A549 (cell line): ENCODE data around the gene BLCAP. TPM values are rescaled to one million over a fixed set of nuclear protein-coding genes. Genes with fewer than 3 reads are reported as not detected.
"Not testable (repeated sequence)": the region's sequence is repeated elsewhere in the genome, so short reads cannot be mapped to it uniquely, and the experiment has no call there.

Experiments used
- ATAC-seq, 2 experiments: fragments of 200-7000 bp in 1 of 2; fragments of >200 bp in 1 of 2; cut with Nextera tagmentation in 1 of 2; cut with Tn5 transposase in 1 of 2; 3 replicates each; pipeline versions ENCODE4 v1.8.0 to v1.9.1; 2018 to 2020; ENCODE audit warnings: mild to moderate bottlenecking in 1 of 2, moderate library complexity in 1 of 2
- CTCF ChIA-PET: fragments of 300-600 bp; sonication (Branson Sonifier 250); formaldehyde crosslinking; extraction: SDS; loops from one replicate; lab custom pipeline; 2021; ENCODE audit warnings: antibody characterized with exemption, inconsistent platforms; lab: Yijun Ruan, JAX
- POLR2A ChIA-PET: fragments of 350-600 bp; formaldehyde crosslinking; extraction: SDS; loops from one replicate; lab custom pipeline; 2021; ENCODE audit warnings: antibody characterized with exemption, inconsistent platforms; lab: Yijun Ruan, JAX
- DNase-seq, 2 experiments: peaks; one replicate each; pipeline versions ENCODE4 v3.0.0 to v3.0.0-alpha.2; 2011 to 2016; ENCODE audit warnings: low read depth in 1 of 2, low spot score in 1 of 2
- FAIRE-seq: peaks from 2 replicates; lab custom pipeline; 2011; peaks lifted over from hg19 to GRCh38; lab: Jason Lieb, UNC
- H3K27ac ChIP-seq, 2 experiments: fragments of >200 bp; sonication (Bioruptor Twin); formaldehyde crosslinking; 3 replicates each; pipeline ENCODE4 v1.5.1; 2016 to 2017
- H3K4me1 ChIP-seq: fragments of >200 bp; sonication (Bioruptor Twin); formaldehyde crosslinking; 3 replicates; pipeline ENCODE4 v1.6.1; 2016
- H3K4me2 ChIP-seq: fragments of >200 bp; sonication (Bioruptor Twin); formaldehyde crosslinking; 3 replicates; pipeline ENCODE4 v1.6.1; 2016
- H3K4me3 ChIP-seq: fragments of >200 bp; sonication (Bioruptor Twin); formaldehyde crosslinking; 3 replicates; pipeline ENCODE4 v1.5.1; 2016
- H3K9me3 ChIP-seq: fragments of >200 bp; sonication (Bioruptor Twin); formaldehyde crosslinking; 3 replicates; pipeline ENCODE4 v1.6.1; 2016
- CBX8 ChIP-seq: fragments of 200-600 bp; sonication (generic); IDR thresholded peaks from 2 replicates; pipeline ENCODE4 v1.6.1; 2016
- CHD4 ChIP-seq: fragments of 200-600 bp; sonication (generic); IDR thresholded peaks from 2 replicates; pipeline ENCODE4 v1.6.1; 2016; ENCODE audit warnings: antibody characterized with exemption, mild to moderate bottlenecking, borderline replicate concordance
- FOSB ChIP-seq: fragments of 250-450 bp; sonication (Bioruptor Pico); IDR thresholded peaks from 2 replicates; pipeline ENCODE4 v1.5.0; 2020; ENCODE audit warnings: mild to moderate bottlenecking, moderate library complexity
- FOSL2 ChIP-seq, 2 experiments: fragments of 450-650 bp in 1 of 2; fragments of >200 bp in 1 of 2; sonication (Bioruptor Twin) in 1 of 2; formaldehyde crosslinking; IDR thresholded peaks; 2 replicates each; pipeline versions ENCODE4 v1.5.0 to v1.6.1; 2016 to 2020; ENCODE audit warnings: mild to moderate bottlenecking in 1 of 2, moderate library complexity in 1 of 2
- KDM5A ChIP-seq: fragments of 200-600 bp; sonication (generic); IDR thresholded peaks from 2 replicates; pipeline ENCODE4 v1.6.1; 2016; ENCODE audit warnings: antibody characterized with exemption, mild to moderate bottlenecking
- MAFK ChIP-seq: fragments of 450-650 bp; IDR thresholded peaks from 2 replicates; pipeline ENCODE4 v1.6.1; 2014; ENCODE audit not compliant: partially characterized antibody
- MYC ChIP-seq: IDR thresholded peaks from 2 replicates; pipeline ENCODE4 v1.6.1; 2012; ENCODE audit warnings: mild to moderate bottlenecking, inconsistent platforms, low read length, improper control_type of control experiment, borderline replicate concordance
- NFE2L2 ChIP-seq: fragments of 150-350 bp; conservative IDR thresholded peaks from 2 replicates; pipeline ENCODE4 v1.6.1; 2014; ENCODE audit warnings: low read length
- NR3C1 ChIP-seq: fragments of >200 bp; sonication (Bioruptor Twin); formaldehyde crosslinking; IDR thresholded peaks from 3 replicates; pipeline ENCODE4 v1.6.1; 2017
- RAD21 ChIP-seq, 2 experiments: fragments of >200 bp in 1 of 2; sonication (Bioruptor Twin) in 1 of 2; formaldehyde crosslinking in 1 of 2; IDR thresholded peaks in 1 of 2; conservative IDR thresholded peaks in 1 of 2; 2 replicates in 1 of 2; 3 replicates in 1 of 2; pipeline ENCODE4 v1.6.1; 2012 to 2018; ENCODE audit warnings: inconsistent platforms in 1 of 2
- RARB ChIP-seq: fragments of 250-450 bp; sonication (Bioruptor Pico); IDR thresholded peaks from 2 replicates; pipeline ENCODE4 v1.8.0; 2021; ENCODE audit warnings: mild to moderate bottlenecking, moderate library complexity
- RFX5 ChIP-seq: fragments of 450-650 bp; IDR thresholded peaks from 2 replicates; pipeline ENCODE4 v1.7.1; 2014; ENCODE audit warnings: antibody characterized with exemption, mild to moderate bottlenecking, moderate library complexity
- WGBS: methylation state at CpG from one replicate; pipeline ENCODE4 v1.1.6; 2017; ENCODE audit errors: missing lambda C conversion rate; 5-methylcytosine and 5-hydroxymethylcytosine counted together
- polyA plus RNA-seq, 4 experiments: library from polyadenylated mRNA; depleted of rRNA in 3 of 4; stranded (reverse); fragments of >200 nt; fragmentation: RNase III in 1 of 4; extraction: RNeasy Plus Mini Kit Qiagen cat#74134 plus additional on column Dnase treatment in 1 of 4; gene quantifications; 2 replicates in 3 of 4; 3 replicates in 1 of 4; pipeline ENCODE4 v1.2.3, GENCODE V29; 2011 to 2017
- TF ChIP-seq, protein P1 (sequence below): fragments of >200 bp; sonication (Bioruptor Twin); formaldehyde crosslinking; IDR thresholded peaks from 2 replicates; pipeline ENCODE4 v1.6.1; 2016

The BLCAP gene
- polyA plus RNA-seq, 2 of the 4 experiments (the other 2 are of a cell fraction) = 30.3 to 49.0 TPM

DNA sequence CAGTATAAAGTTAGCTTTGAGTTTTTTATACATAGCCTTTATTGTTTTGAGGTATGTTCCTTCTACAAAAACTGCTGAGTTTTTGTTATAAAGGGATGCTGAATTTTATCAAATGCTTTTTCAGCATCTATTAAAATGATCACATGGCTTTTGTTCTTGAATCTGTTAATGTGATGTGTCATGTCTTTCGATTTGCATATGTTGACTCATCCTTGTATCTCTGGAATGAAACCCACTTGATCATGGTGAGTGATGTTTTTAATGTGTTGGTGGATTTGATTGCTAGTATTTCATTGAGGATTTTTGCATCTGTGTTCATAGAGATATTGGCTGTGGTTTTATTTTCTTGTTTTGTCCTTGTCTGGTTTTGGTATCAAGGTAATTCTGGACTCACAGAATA, 24.7 kb upstream of the BLCAP start:
- no peaks in the 10 kb centered on the region for H3K9me3 ChIP-seq
- H3K27ac ChIP-seq = no peak overlapping the region
- ATAC-seq = no peak
- no peak for FAIRE-seq
- TF ChIP-seq MAFK (peak; percentile 41), CHD4 (no peak)
- ChIA-PET POLR2A (no interaction called here), CTCF (no interaction called here)
- no peak overlapping the region for H3K4me2 ChIP-seq
- WGBS = 0% methylated on average over 1 of the region's 1 CpG
- H3K4me3 ChIP-seq = no peak overlapping the region
- no peak for DNase-seq
- no peaks in the 10 kb centered on the region; the same call in 2 of the 3 replicates for H3K4me1 ChIP-seq

- ChIA-PET CTCF (interaction anchor here (0.8 to 1.2 kb wide), 2 partner anchors 12 to 283 kb away, joined by 3 to 4 read pairs; no protein-coding TSS in a partner anchor), POLR2A (interaction anchor here (0.6 kb wide), 1 partner anchor 373 kb away, joined by 4 read pairs; no protein-coding TSS in a partner anchor)
- H3K27ac ChIP-seq, H3K4me2 ChIP-seq, FAIRE-seq, ATAC-seq, DNase-seq, H3K4me1 ChIP-seq, H3K9me3 ChIP-seq, H3K4me3 ChIP-seq: not testable (repeated sequence)
- 75% methylated on average over 2 of the region's 2 CpGs for whole genome bisulfite sequencing
Measured at GRCh38 chr20:37551660-37552059, 24.0 kb upstream of the BLCAP start.

GRCh38 chr20:37550101-37550920, 22.6 kb upstream of the BLCAP start:
- FAIRE-seq = not testable (repeated sequence)

DNA sequence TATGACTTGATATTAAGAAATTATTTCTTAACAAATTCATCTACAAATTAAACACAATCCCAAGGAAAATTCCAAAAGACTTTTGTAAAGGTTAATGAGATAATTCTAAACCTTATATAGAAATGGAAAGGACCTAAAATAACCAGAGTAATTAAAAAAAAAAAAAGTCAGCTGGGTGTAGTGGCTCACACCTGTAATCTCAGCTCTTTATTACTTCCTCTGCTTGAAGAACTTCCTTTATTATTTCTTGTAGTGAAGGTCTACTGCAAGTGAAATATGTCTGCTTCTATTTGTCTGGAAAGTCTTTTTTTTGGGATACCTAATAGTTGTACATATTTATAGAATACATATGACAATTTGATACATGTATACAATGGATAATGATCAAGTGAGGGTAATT, 20.2 kb upstream of the BLCAP start:
- H3K4me1 ChIP-seq = no peaks in the 10 kb centered on the region; the same call in 2 of the 3 replicates
- POLR2A ChIA-PET = no interaction called here
- no peak for DNase-seq

More at GRCh38 chr20:37550101-37550920, 22.6 kb upstream of the BLCAP start:
- H3K27ac ChIP-seq, POLR2A ChIA-PET, H3K4me3 ChIP-seq, H3K9me3 ChIP-seq, H3K4me1 ChIP-seq, ATAC-seq, DNase-seq, H3K4me2 ChIP-seq: not testable (repeated sequence)
- CTCF ChIA-PET = interaction anchor here (0.6 to 1.2 kb wide), 6 partner anchors 10 to 294 kb away, joined by 3 to 5 read pairs (median 4); no protein-coding TSS in a partner anchor
- WGBS = 80% methylated on average over 16 of the region's 16 CpGs

GRCh38 chr20:37545516-37545915, 17.8 kb upstream of the BLCAP start:
- no peak for ATAC-seq
- no peaks in the 10 kb centered on the region for H3K9me3 ChIP-seq
- TF ChIP-seq CBX8 (no peak), RAD21 (conservative IDR thresholded peaks at IDR 0.05 in 1 of 2, IDR thresholded peaks at IDR 0.05 in 1 of 2) (no peak), KDM5A (no peak), MYC (no peak), NR3C1 (no peak)
- TF ChIP-seq, protein P1, sequence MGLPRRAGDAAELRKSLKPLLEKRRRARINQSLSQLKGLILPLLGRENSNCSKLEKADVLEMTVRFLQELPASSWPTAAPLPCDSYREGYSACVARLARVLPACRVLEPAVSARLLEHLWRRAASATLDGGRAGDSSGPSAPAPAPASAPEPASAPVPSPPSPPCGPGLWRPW = no peak
- ChIA-PET POLR2A (no interaction called here), CTCF (interaction anchor here (1.0 to 2.5 kb wide), 2 partner anchors 12 to 19 kb away, joined by 3 to 8 read pairs; no protein-coding TSS in a partner anchor)
- H3K4me3 ChIP-seq = no peak overlapping the region
- DNase-seq = no peak
- no peak for FAIRE-seq
- no peak overlapping the region for H3K4me2 ChIP-seq
- H3K4me1 ChIP-seq = peaks cover 6% of the 10 kb centered on the region; the same call in 1 of the 3 replicates
- 37% methylated on average over 1 of the region's 1 CpG for WGBS
- no peak overlapping the region for H3K27ac ChIP-seq

More for the DNA sequence above, 20.2 kb upstream of the BLCAP start:
- FAIRE-seq (no peak), ATAC-seq (no peak)
- no peak overlapping the region for H3K4me2 ChIP-seq
- H3K4me3 ChIP-seq = no peak overlapping the region
- CTCF ChIA-PET = interaction anchor here (1.0 to 3.6 kb wide), 5 partner anchors 14 to 445 kb away, joined by 4 to 17 read pairs (median 6); no protein-coding TSS in a partner anchor
- no peak for TF ChIP-seq RAD21 (conservative IDR thresholded peaks at IDR 0.05 in 1 of 2, IDR thresholded peaks at IDR 0.05 in 1 of 2)
- no peak for TF ChIP-seq RARB
- H3K9me3 ChIP-seq = no peaks in the 10 kb centered on the region
- H3K27ac ChIP-seq = no peak overlapping the region

GRCh38 chr20:37544386-37544785, 16.7 kb upstream of the BLCAP start:
- TF ChIP-seq FOSB = no peak
- no peak for TF ChIP-seq RFX5
- TF ChIP-seq NFE2L2 = no peak
- TF ChIP-seq KDM5A = no peak
- TF ChIP-seq FOSL2 (IDR thresholded peaks at IDR 0.05) = no peak
- TF ChIP-seq FOSL2 (CRISPR knock-in tag; IDR thresholded peaks at IDR 0.05) = no peak
- TF ChIP-seq, all 56 proteins: peak for 0
- Histone ChIP-seq H3K27ac (no peak overlapping the region), H3K4me3 (no peak overlapping the region), H3K4me2 (no peak overlapping the region), H3K4me1 (peaks cover 6% of the 10 kb centered on the region; the same call in 1 of the 3 replicates), H3K9me3 (no peaks in the 10 kb centered on the region)
- peak; percentile 24 to 49; a peak in 3 of 6 replicates for ATAC-seq
- no peak for FAIRE-seq
- ChIA-PET POLR2A (interaction anchor here (1.0 kb wide), 1 partner anchor 255 kb away, joined by 3 read pairs; the partner anchor contains the start of gene MANBAL), CTCF (interaction anchor here (1.0 to 3.8 kb wide), 4 partner anchors 10 to 276 kb away, joined by 3 to 30 read pairs (median 15); no protein-coding TSS in a partner anchor)
- no peak for DNase-seq
- 45% methylated on average over 3 of the region's 3 CpGs for WGBS
